Breast epithelium (tissue), 3 donors: ENCODE results near the gene SERPINA4.

Experiments
- CTCF ChIP-seq, 3 donors: fragments of 450-650 bp; IDR thresholded peaks; one replicate each; pipeline ENCODE4 v1.5.1; 2016 to 2017; ENCODE audit warnings: antibody characterized with exemption in 3 of 3, mild to moderate bottlenecking in 3 of 3, moderate library complexity in 3 of 3
- POLR2A ChIP-seq: fragments of 450-650 bp; IDR thresholded peaks from one replicate; pipeline ENCODE4 v1.6.1; 2016; ENCODE audit warnings: antibody characterized with exemption, mild to moderate bottlenecking, moderate library complexity
- POLR2AphosphoS5 ChIP-seq, 3 donors: sonication (generic); formaldehyde crosslinking; IDR thresholded peaks; one replicate each; pipeline ENCODE4 v1.6.1; 2017; ENCODE audit warnings: antibody characterized with exemption in 3 of 3

GRCh38 chr14:94531187-94531586, 30.1 kb upstream of the SERPINA4 start:
- no peak for TF ChIP-seq CTCF (IDR thresholded peaks at IDR 0.05)
- no peak for TF ChIP-seq POLR2AphosphoS5 (IDR thresholded peaks at IDR 0.05)
- TF ChIP-seq POLR2A: no peak
